GM19025 (cell line): ENCODE measurements around the gene CPNE7.
"Not testable (repeated sequence)": the region's sequence is repeated elsewhere in the genome, so short reads cannot be mapped to it uniquely, and the experiment has no call there.

ENCODE experiments used
- ATAC-seq: cut with Tn5 transposase; IDR thresholded peaks from one replicate; pipeline ENCODE4 v1.9.1; 2021; ENCODE audit warnings: mild to moderate bottlenecking, low read depth, moderate library complexity; ENCODE audit not compliant: unreplicated experiment

The CPNE7 gene

DNA sequence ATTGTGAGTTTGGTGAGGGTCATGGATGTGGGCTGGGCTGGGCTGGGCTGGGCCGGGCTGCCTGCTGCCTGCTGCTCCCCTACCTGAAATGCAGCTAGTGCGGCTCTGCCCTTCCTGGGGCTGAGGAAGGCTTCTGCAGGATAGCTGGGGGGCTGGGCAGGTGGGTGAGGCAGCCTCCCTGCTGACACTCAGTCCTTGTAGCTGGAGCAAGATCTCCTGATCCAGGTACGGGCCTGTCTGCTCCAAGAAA, 10.4 kb upstream of the CPNE7 start:
- ATAC-seq = no peak

DNA sequence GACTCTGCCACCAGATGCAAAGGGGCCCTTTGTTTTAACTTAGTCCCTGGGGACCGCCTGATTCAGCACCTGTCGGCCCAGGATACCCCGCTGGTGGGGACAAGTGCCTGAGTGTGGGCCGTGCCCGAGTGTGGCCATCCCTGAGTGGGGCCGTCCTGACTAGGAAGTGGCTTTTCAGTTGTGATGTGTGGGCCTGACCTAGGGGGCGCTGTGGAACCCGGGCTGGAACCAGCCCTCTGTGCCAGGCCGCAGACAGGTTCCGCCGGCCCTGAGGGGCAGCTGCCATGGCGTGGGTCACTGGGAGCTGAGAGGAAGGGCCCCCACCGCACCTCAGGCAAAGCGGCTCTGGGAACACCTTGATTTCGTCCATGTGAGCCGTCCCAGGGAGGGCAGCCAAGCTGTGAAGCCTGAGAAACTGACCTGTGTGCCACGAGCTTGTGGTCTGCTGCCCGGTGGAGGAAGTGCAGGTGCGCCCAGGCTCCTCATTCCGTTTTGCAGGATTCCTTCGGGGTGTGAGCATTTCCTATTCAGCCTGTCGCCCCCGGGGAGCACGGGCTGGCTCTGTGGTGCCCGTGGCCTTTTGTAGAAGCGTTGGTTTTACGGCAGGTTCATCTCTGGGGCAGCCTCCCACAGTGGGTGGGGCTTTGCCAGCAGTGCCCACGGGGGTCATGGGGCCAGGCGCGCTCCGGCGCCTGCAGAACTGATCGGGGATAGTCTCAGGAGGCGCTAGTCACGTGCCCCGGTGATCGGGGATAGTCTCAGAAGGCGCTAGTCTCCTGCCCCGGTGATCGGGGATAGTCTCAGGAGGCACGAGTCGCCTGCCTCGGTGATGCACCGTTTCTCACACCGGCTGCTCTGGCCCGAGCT, 9.8 kb upstream of the CPNE7 start:
- no peak for ATAC-seq

DNA sequence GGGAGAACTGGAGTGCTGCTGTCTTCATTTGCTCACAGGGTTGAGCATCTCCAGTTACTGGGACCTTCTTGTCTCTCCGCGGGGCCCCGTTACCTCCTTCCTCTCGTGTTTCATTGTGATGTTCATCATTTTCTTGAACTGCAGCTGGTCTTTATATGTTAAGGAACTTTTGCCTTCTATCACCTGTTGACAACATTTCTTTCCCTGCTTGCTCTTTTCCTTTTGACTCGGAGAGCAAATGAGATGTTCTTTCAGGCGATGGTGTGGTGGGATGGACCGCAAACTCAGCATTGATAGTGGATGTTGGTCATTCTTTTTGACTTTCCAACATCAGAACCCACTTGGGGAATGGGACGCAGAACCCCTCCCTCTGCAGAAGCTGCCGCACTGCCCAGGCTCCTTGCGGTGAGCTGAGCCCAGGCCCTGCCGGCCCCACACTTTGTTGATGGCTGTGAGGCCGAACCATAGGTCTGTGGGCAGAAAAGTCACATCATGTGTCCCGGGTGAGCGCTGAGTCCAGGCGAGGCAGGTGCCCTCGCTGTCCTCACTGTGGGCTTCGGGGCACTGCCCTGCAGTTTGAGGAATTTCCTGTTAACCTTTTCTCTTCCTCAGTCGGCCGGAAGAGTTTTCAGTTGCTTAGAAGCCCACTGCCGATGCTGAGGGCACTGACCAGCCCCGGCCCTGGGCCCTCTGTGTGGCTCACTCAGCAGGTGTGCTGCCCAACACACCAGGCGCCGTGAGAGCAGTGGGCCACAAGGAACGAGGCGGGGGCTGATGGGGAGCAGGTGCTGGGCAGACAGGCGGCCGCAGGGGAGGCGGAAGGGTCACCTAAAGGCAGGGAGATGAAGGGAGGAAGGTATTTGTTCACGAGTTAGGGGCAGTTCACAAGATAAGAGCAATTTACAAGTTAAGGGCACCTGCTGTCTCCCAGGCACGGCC, 7.6 kb upstream of the CPNE7 start:
- no peak for ATAC-seq

DNA sequence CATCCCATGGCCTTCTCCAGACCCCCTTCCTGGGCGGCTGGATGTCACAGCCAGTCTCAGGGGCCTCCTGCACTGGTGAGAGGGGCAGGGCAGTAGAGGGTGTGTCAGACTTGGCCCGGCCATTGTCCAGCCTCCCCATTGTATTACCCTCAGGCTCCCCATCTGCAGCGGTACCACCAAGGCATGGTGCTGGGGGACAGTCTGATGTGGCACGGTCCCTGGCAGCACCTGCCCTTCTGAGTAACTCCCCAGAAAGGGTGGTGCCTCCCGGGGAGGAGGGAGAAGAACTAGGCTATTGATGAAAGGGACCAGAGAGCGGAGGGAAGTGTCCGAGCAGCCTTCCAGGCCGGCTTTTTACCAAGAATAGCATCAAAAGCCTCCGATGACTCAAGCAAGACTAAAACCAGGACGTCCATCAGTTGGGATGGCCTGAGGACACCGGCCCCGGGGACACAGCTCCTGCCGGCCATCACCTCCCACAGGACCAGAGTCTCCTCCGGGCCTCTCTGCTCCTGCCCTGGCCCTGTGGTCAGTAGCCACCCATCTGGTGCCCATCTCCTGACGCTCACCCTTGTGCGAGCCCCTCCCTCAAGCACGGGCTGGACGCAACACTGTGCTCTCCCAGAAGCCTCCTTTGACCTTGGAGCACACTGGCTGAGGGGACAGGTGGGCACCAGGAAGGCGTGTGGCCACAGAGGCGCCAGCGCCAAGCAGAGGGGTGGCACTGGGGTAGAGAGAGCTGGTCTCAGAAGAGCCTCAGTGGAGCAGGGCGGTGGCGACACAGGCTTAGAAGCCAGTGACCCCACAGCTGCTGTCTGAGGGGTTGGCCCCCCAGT, 5.8 kb upstream of the CPNE7 start:
- ATAC-seq = no peak

DNA sequence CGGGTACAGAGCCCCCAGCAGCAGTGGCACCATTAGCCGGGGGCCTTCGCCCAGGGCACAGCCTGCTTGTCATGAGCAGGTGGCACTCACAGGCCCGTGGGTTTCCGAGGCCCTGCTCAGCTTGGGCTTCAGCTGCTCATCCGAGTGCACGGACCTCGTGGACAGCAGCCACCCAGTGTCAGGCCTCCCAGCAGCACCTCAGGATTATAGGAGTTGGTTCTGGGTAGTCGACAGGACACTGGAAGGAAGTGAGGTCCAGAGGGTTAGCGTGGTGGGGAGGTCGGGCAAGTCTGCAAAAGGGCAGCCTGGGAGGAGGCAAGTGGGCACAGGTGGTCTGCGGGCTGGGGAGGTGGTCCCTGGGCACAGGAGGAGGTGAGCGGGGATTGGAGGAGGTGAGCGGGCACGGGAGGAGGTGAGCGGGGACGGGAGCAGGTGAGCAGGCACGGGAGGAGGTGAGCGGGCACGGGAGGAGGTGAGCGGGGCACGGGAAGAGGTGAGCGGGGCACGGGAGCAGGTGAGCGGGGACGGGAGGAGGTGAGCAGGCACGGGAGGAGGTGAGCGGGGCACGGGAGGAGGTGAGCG, 5.1 kb upstream of the CPNE7 start:
- ATAC-seq = no peak

DNA sequence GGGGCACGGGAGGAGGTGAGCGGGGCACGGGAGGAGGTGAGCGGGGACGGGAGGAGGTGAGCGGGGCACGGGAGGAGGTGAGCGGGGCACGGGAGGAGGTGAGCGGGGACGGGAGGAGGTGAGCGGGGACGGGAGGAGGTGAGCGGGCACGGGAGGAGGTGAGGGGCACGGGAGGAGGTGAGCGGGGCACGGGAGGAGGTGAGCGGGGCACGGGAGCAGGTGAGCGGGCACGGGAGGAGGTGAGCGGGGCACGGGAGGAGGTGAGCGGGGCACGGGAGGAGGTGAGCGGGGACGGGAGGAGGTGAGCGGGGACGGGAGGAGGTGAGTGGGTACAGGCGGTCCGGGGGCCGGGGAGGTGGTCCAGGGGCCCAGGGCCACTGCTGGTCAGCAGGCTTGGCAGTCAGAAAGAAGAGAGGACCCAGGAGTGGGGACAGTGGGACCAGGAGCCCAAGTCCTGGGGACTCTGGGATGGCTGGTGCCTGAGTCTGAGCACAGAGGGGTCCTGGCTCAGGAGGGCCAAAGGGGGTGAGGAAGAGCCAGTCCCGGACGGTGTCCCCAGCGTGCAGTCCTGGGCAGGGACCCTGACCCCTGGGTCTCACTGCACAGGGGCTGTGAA, 4.5 kb upstream of the CPNE7 start:
- not testable (repeated sequence) for ATAC-seq

DNA sequence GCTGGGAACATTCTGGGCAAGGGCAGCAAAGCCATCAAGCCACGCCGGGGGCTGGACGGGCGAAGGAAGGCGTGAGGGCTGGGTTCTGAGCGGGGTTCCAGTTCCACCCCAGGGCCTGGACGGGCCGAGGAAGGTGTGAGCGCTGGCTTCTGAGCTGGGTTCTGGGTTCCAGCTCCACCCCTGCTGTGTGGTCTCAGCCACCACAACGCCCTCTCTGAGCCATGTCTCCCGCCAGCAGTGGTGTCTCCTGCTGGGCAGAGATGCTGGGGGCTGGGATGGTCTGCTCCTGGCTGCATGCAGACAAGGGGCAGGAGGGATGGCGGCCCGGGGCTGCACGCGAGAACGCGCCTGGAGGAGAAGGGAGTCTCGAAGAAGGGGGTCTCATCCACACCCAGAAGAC, 3.9 kb upstream of the CPNE7 start:
- no peak for ATAC-seq

DNA sequence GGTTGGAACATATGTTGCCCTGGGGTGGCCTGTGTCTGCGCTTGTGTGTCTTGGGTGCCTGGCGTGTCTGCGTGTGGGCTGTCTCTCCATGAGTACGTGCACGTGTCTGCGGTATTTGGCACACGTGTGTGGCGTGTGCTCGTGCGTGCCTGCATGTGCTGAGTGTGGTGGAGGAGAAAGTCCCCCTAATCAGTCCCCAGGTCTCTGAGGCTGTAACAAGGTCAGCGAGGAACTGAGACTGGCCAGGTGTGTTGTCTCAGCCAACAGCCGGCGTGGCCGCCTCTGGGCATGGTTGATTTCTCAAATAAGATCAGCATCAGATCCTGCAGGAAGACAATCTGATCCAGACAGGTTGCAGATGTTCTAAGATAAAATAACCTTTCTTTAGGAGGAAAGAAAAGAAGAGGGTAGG, 3.5 kb upstream of the CPNE7 start:
- ATAC-seq = no peak

DNA sequence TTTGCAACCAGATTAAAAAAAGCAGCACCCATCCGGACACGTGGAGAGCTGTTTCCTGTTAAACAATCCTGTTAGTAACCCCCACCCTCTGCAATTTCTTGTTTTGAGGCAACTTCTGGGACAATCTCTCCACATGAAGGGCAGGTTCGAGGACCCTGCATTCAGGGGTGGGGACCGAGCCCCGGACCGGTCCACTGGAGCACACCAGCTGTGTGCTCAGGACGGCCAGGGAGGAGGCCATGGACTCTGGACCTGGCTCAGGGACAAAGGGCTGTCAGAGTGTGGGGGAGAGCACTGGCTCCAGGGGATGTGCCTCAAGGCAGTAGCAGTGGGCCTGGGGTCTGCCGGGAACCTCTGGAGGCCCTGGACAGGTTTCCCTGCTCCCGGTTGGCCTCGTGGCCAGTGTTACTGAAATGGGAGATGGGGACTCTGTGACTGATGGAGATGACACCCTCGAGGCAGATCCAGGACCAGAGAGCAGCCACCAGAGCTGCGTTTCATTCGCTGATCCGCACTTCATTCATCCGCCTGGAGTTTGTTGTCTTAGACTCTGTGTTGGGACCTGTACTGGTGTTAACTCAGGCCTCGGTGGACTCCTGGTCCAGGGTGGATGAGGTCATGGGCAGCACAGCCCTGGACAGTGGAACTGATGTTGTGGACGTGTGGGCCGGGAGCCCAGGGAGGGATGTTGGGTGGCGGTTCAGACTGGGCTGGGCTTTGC, 2.9 kb upstream of the CPNE7 start:
- no peak for ATAC-seq

DNA sequence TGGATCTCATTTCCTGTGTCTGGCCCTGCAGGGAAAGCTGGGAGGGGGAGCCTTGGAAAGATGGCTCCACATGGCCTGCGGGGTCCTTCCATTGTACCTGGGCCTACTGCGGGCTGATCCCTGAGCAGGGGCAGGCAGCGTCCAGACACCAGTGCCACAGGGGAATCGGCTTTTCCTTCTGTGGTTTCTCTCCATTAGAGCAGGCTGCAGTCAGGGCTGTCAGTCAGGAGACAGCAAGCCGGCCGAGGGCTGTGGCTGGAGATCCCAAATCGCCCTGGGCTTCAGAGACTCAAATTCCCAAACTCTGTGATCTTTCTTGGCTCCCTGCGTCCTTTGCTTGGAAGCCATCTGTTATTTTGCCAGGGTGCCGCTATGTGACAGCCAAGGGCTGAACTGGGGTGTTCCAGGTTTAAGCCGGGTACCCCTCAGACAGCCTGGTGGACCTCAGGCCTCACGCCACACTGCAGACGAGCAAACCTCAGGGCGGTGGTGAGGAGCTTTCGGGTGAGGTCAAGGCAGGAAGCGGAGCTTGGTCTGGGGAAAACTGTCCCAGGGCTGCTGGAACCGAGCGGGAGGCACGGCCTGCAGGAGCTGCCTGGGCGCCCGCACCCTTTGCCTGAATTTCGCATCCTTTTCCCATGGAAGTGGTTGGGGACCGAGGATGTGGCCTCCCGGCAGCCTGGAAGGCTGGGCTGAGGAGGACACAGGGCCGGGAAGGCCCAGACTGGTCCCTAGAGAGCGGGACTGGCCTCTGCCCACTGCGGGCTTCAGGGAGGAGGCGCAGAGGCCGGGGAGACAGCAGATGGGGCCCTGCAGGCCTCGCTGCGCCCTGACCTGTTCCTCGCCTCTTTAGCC, 1.5 kb upstream of the CPNE7 start:
- no peak for ATAC-seq

DNA sequence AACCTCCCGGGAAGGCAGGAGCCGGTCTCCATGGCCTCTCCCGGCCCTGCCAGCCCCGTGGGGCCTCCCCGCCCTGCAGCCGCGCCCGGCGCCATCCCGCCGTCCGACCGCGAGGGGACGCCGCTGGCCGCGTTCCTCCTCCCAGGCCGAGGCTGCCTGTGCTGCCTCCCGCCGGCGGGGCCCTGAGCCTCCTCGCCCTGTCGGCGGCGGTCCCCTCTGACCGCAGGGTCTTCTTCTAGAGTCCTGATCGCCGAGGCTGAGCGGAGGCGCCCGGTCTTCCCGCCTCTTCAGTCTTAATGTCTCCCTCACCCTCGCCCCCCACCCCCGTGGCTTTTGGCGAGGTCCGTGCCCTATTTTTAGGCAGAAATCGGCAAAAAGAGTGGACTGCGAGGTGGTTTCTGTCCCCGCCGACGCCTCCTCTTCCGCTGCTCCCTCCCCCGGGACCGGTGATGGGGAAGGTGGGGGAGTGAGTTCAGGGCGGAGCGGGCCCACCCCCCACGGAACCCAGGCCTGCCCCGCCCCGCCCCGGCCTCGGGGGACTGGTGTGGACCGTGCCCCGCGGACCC, 794 bp upstream of the CPNE7 start:
- no peak for ATAC-seq

DNA sequence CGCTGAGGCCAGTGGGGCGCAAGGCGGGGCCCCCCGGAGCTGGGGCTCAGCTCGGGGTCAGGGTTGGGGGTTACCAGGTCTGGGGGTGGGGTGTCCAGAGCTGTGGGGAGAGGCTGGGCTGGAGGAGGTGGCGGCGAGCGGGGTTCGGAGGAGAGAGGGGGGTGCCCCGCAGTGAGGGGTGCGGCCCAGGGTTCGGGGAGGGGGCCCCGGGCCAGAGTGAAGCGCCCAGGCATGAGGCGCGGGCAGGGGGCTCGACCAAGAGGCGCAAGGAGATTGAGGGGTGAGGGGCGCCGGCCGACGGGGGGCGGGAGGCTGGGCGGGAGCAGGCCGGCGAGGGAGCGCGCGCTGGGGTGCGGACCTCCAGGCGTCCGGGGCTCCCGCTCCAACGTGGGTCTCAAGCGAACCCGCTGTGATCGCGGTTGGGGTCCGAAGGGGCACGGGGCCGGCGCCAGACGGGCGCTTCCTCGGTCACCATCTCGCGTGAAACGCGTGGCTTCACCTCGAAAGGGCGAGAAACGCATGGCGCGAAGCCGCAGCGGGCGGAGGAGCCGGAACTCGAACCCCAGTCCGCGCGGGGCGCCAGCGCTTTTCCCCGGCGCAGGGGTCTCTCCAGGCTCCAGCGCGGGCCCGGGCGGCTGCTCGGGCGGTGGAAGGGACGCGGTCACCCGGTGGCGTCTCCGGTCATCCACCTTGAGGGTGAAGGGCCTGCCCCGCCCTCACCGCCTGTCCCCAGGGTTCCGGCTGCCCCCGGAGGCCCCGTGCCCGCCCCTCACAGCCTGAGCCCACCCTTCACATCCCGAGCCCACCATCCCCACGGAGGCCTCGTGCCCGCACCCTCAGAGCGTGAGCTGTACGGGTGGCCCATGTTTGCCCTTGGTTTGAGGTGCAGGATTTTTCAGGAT, 846 bp downstream of the CPNE7 start:
- no peak for ATAC-seq

DNA sequence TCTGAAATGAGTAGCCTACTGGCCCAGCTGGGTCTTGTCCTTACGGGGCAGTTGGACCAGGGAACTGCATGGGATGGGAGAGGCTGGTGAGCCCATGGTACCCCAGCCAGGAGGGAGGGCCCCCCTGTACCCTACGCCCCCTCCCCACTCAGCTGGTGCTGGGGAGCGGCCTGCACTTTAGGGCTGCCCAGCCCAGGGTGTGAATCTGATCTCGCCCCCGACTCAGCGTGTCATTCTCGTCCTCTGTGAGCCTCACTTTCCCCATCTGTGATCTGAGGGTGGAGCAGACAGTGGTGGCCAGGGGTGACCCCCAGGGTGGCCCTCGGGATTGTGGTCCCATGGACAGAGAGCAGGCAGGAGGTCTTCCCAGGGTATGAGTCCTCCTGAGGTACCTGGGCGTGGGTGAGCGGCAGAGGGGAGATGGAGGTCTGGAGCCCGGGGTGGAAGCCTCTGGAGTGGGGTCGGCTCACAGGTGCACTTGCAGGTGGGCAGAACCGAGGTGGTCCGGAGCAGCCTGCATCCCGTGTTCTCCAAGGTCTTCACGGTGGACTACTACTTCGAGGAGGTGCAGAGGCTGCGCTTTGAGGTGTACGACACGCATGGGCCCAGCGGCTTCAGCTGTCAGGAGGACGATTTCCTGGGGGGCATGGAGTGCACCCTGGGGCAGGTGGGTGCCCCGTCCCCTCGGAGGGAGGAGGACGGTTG, 1.6 kb downstream of the CPNE7 start:
- no peak for ATAC-seq

DNA sequence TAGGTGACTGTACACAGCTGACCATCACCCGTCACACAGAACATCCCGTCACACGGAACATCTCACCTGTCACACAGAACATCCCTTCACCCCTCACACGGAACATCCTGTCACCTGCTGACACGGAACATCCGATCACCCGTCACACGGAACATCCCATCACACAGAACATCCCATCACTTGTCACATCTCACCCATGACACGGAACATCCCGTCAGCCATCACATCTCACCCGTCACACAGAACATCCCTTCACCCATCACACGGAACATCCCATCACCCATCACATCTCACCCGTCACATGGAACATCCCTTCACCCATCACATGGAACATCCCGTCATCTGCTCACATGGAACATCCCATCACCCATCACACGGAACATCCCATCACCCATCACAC, 3.8 kb downstream of the CPNE7 start:
- ATAC-seq = no peak

DNA sequence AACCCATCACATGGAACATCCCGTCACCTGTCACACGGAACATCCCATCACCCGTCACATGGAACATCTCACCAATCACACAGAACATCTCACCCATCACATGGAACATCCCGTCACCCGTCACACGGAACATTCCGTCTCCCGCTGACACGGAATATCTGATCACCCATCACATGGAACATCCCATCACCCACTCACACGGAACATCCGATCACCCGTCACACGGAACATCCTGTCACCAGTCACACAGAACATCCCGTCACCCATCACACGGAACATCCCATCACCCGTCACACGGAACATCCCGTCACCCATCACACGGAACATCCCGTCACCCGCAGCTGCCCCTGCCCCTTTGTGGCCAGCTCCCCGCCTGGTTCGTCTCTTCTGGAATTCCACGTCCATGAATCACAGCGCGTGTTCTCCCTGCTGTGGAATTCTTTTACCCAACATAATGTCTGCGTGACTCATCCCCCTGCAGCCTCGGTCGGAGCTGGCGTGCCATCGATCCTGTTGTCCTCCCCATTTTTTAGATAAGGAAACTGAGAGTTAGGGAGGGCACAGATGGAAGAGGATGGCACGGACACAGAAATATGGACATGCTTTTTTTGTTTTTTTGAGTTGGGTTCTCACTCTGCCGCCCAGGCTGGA, 5.6 kb downstream of the CPNE7 start:
- no peak for ATAC-seq

DNA sequence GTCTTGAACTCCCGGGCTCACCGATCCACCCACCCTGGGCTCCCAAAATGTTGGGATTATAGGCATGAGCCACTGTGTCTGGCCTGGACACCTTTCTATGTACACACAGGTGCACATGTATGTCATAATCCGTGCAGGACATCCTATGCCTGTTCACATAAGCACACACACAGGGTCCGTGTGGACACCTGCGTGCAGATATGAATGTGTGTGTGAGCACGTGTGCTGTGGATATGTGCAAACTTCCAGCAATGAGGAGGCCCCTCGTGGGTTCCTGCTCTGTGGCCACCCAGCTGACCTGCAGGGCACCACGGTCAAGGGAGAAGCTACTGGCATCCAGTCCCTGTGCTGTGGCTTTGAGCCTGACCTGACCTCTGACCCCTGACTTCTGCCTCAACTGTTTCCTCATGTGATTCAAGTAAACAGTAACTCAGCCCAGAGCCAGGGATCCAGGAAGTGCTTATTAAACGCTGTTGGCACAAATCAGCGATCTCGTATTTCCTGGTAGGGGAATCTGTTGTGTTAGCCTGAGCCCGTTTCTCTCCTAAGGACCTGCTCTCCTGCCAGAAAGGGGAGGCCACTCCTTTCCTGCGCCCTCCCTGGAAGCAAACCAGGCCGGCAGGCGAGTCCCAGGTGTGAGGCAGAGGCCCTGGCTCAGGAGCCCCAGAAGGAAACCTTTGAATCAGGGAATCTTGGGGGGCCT, 6.5 kb downstream of the CPNE7 start:
- no peak for ATAC-seq
